Right cardiac atrium (tissue), 5 donors: ENCODE data around the gene UTY. TPM values are rescaled to one million over a fixed set of nuclear protein-coding genes. Genes with fewer than 3 reads are reported as not detected.

Source experiments
- ATAC-seq, 2 donors: fragments of 200-7000 bp; cut with Tn5 transposase; one replicate each; pipeline versions ENCODE4 v1.8.0 to v1.9.1; 2020; ENCODE audit warnings: moderate library complexity in 2 of 2, mild to moderate bottlenecking in 1 of 2
- DNase-seq, 3 donors: peaks; one replicate each; pipeline ENCODE4 v3.0.0-alpha.2; 2020
- H3K27ac ChIP-seq: one replicate; pipeline ENCODE4 v1.5.1; 2013; ENCODE audit warnings: mild to moderate bottlenecking, low read length, control low read depth, moderate library complexity
- H3K27me3 ChIP-seq: one replicate; pipeline ENCODE4 v1.6.1; 2013; ENCODE audit not compliant: control insufficient read depth, insufficient read depth
- H3K4me1 ChIP-seq: one replicate; pipeline ENCODE4 v1.6.1; 2013; ENCODE audit warnings: low read length; ENCODE audit not compliant: control insufficient read depth, insufficient read depth
- H3K4me3 ChIP-seq: one replicate; pipeline ENCODE4 v1.5.1; 2013; ENCODE audit warnings: low read length, control low read depth
- H3K9me3 ChIP-seq: one replicate; pipeline ENCODE4 v1.6.1; 2013; ENCODE audit warnings: low read length; ENCODE audit not compliant: control insufficient read depth
- WGBS: extraction: QIAGEN DNeasy Blood & Tissue Kit; methylation state at CpG from one replicate; pipeline ENCODE4 v1.1.7; 2013; 5-methylcytosine and 5-hydroxymethylcytosine counted together
- intact Hi-C, 4 donors: fragments of 100-400 bp; cut with DNase I; formaldehyde crosslinking; loops; one replicate each; pipeline versions ENCODE4 v1.11.0 to v1.14.0; 2022 to 2023
- polyA plus RNA-seq: library from polyadenylated mRNA; stranded (reverse); fragments of 200-250 nt; gene quantifications from one replicate; pipeline ENCODE4 v1.2.3, GENCODE V29; 2013
- total RNA-seq, 4 donors: library from RNA; stranded (reverse); fragmentation: NEBNext Ultra II Directional; extraction: Animal tissue kit (Norgen Biotek cat#: 25700); gene quantifications; one replicate each; pipeline ENCODE4 v1.2.1, GENCODE V29; 2021
- donor health status: healthy with polysubstance abuse.
- donor health status: DM: no; HTN: yes; CAD: no.
- donor health status: DM: no; HTN: no; CAD: no.
- donor health status: DM: no; HTN: yes; CAD: no; lungs with severe emphysema.
- donor health status: DM: yes; HTN: yes; CAD: no.

UTY gene
- total and polyA plus RNA-seq, 5 donors = 3.2 to 14.6 (median 14.3) TPM; not detected in 2

DNA sequence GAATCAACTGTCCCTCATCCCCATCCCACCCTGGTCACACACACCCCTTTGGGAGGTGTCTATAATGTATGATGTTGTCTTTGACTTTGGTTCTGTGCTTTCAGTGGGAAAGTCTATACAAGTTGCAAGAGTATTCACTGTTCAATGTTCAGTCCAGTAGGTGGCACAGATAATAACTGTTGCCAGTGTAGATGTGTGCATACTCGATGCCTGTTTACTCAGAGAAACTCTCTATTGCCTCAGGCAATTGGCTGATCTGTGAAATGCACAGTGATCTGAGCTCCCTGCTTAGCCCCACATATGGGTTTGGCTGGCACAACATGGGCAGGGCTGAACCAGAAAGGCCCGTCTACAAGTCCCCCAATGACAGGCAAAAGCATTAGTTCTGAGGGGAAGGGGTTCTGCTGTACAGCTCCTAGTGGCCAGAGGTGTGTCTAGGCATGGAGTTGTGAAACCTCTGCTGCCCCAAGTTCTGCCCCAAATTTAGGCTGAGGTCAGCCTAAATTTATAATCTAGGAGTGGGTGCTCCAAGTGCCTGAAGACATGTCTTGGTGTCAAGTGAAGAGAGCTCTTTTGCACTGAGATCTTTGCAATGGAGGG is 252.4 kb downstream of the UTY start:
- DNase-seq (no peak), ATAC-seq (no peak)
- Histone ChIP-seq H3K4me1 (peaks cover 3% of the 10 kb centered on the region), H3K4me3 (no peak overlapping the region), H3K27me3 (no peaks in the 10 kb centered on the region), H3K27ac (no peak overlapping the region), H3K9me3 (no peaks in the 10 kb centered on the region)
- 72% methylated on average over 2 of the region's 2 CpGs for WGBS
- intact Hi-C loops = no loop called here

DNA sequence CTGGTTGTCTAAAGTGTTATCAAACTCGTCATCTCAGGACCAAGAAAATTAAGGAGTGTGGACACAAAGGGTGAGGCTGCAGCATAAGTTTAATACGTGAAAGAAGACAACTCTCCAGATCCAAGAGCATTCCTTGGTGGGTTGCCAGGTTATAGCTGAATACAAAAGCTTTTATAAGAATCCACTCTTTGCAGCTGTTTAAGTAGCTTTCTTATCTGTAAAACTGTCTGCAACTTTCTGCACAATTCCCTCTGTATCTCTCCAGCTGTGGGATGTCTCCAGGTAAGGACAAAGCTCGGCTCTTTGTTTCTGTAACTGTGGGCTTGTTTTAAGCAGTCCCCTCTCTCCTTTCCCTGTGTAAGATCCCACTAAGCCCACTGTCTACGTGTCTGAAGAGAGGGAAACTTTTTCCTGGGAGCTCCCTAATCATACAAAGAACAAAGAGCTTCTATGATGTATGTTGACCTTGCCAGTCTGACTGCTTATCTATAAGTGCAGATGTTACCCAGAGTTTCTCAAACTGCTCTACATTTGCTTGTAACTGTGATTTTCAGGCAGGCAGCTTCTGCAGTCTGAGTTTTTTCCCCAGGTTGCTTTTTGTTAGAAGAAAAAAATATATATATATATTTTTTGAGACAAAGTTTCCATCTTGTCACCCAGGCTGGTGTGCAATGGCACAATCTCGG is 268.7 kb downstream of the UTY start:
- ATAC-seq = no peak
- no peaks in the 10 kb centered on the region for H3K4me1 ChIP-seq
- 34% methylated on average over 5 of the region's 5 CpGs for WGBS

GRCh38 chrY:13205214-13205613 is 274.6 kb downstream of the UTY start:
- Histone ChIP-seq H3K9me3 (no peaks in the 10 kb centered on the region), H3K27me3 (no peaks in the 10 kb centered on the region), H3K4me3 (no peak overlapping the region), H3K27ac (no peak overlapping the region), H3K4me1 (no peaks in the 10 kb centered on the region)
- DNase-seq (no peak), ATAC-seq (no peak)
- intact Hi-C loops = no loop called here
- WGBS = 61% methylated on average over 1 of the region's 1 CpG

More for the DNA sequence above, 268.7 kb downstream of the UTY start:
- intact Hi-C loops = no loop called here
- Histone ChIP-seq H3K27me3 (no peaks in the 10 kb centered on the region), H3K27ac (no peak overlapping the region), H3K4me3 (no peak overlapping the region), H3K9me3 (no peaks in the 10 kb centered on the region)
- no peak for DNase-seq

Other genes with a start within 250 kb of the UTY start
- 1 to 10 TPM in 1 of 4 donors, under 1 TPM in 1, not detected in 2; 0.80 to 1.0 TPM for gene TMSB4Y, start 223.9 kb upstream of the UTY start, total RNA-seq
- 1.0 TPM for gene TMSB4Y, start 223.9 kb upstream of the UTY start, polyA plus RNA-seq